Glutamatergic neuron (in vitro differentiated cells): ENCODE data around the gene TBRG4. TPM values are rescaled to one million over a fixed set of nuclear protein-coding genes. Genes with fewer than 3 reads are reported as not detected.

ENCODE experiments used
- DNase-seq: peaks from one replicate; pipeline ENCODE4 v3.0.0; 2022
- H3K27ac Mint-ChIP-seq: one replicate; pipeline ENCODE4 v1.8.0; 2020; ENCODE audit warnings: mild to moderate bottlenecking, mixed read lengths, inconsistent platforms; ENCODE audit not compliant: unreplicated experiment
- H3K27me3 Mint-ChIP-seq: one replicate; pipeline ENCODE4 v1.8.0; 2020; ENCODE audit warnings: mild to moderate bottlenecking, moderate library complexity, mixed read lengths, inconsistent platforms; ENCODE audit not compliant: unreplicated experiment
- H3K36me3 Mint-ChIP-seq: one replicate; pipeline ENCODE4 v1.8.0; 2020; ENCODE audit warnings: mild to moderate bottlenecking, mixed read lengths, inconsistent platforms; ENCODE audit not compliant: unreplicated experiment
- H3K4me1 Mint-ChIP-seq: one replicate; pipeline ENCODE4 v1.8.0; 2020; ENCODE audit warnings: mild to moderate bottlenecking, low read depth, mixed read lengths, inconsistent platforms; ENCODE audit not compliant: unreplicated experiment
- H3K4me3 Mint-ChIP-seq: one replicate; pipeline ENCODE4 v1.8.0; 2020; ENCODE audit warnings: mild to moderate bottlenecking, mixed read lengths, inconsistent platforms; ENCODE audit not compliant: unreplicated experiment
- H3K9me3 Mint-ChIP-seq: one replicate; pipeline ENCODE4 v1.8.0; 2020; ENCODE audit warnings: mild to moderate bottlenecking, moderate library complexity, mixed read lengths, inconsistent platforms; ENCODE audit not compliant: unreplicated experiment
- CTCF ChIP-seq: fragments of 200-600 bp; sonication (generic); IDR thresholded peaks from one replicate; pipeline ENCODE4 v1.5.0; 2021; ENCODE audit not compliant: partially characterized antibody, unreplicated experiment
- total RNA-seq: library from RNA; stranded (reverse); fragmentation: NEBNext Ultra II Directional; extraction: Animal tissue kit (Norgen Biotek cat#: 25700); gene quantifications from one replicate; pipeline ENCODE4 v1.2.1, GENCODE V29; 2021; ENCODE audit not compliant: unreplicated experiment

The TBRG4 gene
- total RNA-seq, 1 donor from 2014 or later = 90.1 TPM

DNA sequence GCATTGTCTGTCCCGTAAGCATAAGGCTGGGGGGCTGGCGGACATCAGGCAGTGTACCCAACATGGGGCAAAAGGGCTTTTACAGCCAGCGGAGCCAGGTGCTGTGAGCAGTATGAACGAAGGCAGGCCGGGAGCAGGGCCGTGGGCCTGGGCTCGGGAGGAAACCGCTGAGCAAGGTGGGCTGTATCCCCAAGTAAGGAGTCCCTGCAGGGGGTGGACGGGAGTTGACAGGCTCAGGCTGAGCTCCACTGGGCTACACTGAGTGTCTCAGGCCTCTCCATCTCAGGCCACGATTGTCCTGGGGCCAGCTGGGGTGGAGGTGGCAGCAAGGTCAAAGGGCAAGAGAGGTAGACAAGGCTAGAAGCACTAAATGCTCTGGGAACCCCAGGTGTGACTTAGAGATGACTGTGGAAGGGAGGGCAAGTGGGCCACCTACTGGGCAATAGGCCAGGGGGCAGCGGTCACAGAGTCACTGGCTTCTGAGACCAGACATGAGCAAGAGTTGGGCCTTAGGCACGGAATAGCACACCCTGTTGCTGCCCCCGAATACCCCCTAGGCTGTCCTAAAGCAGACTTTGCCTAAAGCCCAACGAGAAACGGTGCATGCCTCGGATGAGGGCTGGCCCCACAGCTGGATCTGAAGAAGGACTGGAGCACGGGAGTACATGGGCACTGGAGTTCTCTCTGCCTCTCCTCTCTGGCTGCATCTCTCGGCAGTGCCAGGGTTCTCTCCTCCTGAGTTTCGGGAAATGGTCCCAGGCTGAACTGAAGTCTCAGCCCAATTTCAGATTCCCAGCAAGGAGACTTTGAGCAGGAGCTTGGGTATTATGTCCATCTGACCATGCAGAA is 35.3 kb upstream of the TBRG4 start:
- no peaks in the 10 kb centered on the region for H3K9me3 Mint-ChIP-seq
- H3K27me3 Mint-ChIP-seq = peaks cover 5% of the 10 kb centered on the region
- H3K27ac Mint-ChIP-seq = no peak overlapping the region
- no peak for TF ChIP-seq CTCF
- H3K36me3 Mint-ChIP-seq = no peaks in the 10 kb centered on the region
- peaks cover 2% of the 10 kb centered on the region for H3K4me1 Mint-ChIP-seq
- DNase-seq = no peak
- no peak overlapping the region for H3K4me3 Mint-ChIP-seq

DNA sequence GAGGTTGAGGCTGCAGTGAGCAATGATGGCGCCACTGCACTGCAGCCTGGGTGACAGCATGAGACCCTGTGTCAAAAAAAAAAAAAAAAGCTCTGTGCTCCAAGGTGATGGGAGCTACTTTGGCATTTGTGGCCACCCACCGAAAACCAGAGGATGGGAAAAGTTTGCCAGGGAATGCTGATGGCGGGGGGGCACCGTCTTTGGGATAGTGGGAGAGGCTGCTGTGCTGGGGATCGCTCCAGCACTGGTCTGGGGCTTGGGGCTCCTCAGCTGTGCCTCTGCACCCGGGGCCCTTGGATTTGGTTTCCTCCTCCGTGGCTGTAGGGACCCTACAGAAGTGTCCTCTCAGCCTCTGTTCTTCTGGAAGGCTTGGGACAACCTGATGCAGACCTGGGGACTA is 34.4 kb upstream of the TBRG4 start:
- H3K9me3 Mint-ChIP-seq = no peaks in the 10 kb centered on the region
- DNase-seq = no peak
- no peaks in the 10 kb centered on the region for H3K36me3 Mint-ChIP-seq
- H3K4me3 Mint-ChIP-seq = no peak overlapping the region
- peaks cover 5% of the 10 kb centered on the region for H3K27me3 Mint-ChIP-seq
- no peak overlapping the region for H3K27ac Mint-ChIP-seq
- no peak for TF ChIP-seq CTCF
- H3K4me1 Mint-ChIP-seq = peaks cover 2% of the 10 kb centered on the region

GRCh38 chr7:45143616-45144015 is 32.1 kb upstream of the TBRG4 start:
- Mint-ChIP-seq H3K4me3 (no peak overlapping the region), H3K27me3 (peaks cover 2% of the 10 kb centered on the region), H3K36me3 (no peaks in the 10 kb centered on the region), H3K9me3 (no peaks in the 10 kb centered on the region), H3K4me1 (no peaks in the 10 kb centered on the region), H3K27ac (no peak overlapping the region)
- no peak for DNase-seq
- no peak for TF ChIP-seq CTCF

GRCh38 chr7:45140827-45141226 is 29.3 kb upstream of the TBRG4 start:
- H3K36me3 Mint-ChIP-seq = no peaks in the 10 kb centered on the region
- DNase-seq = no peak
- no peak overlapping the region for H3K4me3 Mint-ChIP-seq
- peaks cover 3% of the 10 kb centered on the region for H3K4me1 Mint-ChIP-seq
- TF ChIP-seq CTCF = no peak
- no peak overlapping the region for H3K27ac Mint-ChIP-seq
- peaks cover 2% of the 10 kb centered on the region for H3K27me3 Mint-ChIP-seq
- H3K9me3 Mint-ChIP-seq = no peaks in the 10 kb centered on the region
